Suppressor macrophage treated with lipopolysaccharide for 4 hours (primary cell): ENCODE results near the gene KCNIP1.

ENCODE experiments used
- DNase-seq: peaks from one replicate; pipeline ENCODE4 v3.0.0-alpha.2; 2020

Gene KCNIP1

GRCh38 chr5:170632266-170632984, 128.6 kb downstream of the KCNIP1 start:
- DNase-seq = no peak

GRCh38 chr5:170632985-170633234, 129.1 kb downstream of the KCNIP1 start:
- DNase-seq = peak; percentile 50

DNA sequence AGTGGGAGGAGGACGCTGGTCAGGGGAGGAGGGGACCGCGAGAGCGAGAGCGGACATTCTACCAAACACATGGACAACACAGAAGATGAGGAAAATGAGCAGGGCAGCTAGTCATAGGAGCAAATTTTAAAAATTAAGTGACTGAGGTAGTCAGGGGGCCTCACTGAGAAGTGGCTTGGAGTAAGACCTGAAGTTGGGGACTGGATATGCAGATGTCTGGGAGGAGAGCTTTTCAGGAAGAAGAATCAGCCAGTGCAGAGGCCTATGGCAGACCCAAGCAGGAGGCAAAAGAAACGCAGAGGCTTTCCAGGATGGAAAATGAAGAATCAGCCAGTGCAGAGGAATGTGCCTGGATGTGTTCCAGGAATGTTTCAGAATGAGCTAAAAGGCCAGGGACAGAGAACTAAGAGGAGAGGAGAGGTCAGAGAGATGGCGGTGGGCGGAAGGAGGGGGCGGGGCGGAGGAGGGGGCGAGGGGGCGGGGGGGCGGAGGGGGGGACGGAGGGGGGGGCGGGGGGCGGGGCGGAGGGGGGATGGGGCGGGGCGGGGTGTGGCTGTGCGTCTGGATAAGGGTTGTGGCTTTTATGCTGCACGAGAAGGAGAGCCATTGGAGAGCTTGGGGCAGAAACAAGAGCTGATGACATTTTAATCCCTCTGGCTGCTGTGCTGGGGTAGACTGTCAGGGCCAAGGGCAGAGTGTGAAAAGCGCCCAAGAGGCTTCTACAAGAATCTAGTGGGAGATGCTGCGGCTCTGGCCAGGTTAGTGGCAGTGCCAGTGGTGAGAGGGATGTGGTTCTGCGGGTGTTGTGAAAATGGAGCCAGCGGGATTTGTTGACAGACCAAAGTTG, 129.6 kb downstream of the KCNIP1 start:
- DNase-seq = no peak

- no peak for DNase-seq
Observed at GRCh38 chr5:170634256-170634990, 130.6 kb downstream of the KCNIP1 start.

- DNase-seq = no peak
Observed at GRCh38 chr5:170635706-170636105, 131.9 kb downstream of the KCNIP1 start.

- DNase-seq = no peak
Observed at GRCh38 chr5:170636206-170636605, 132.4 kb downstream of the KCNIP1 start.

- no peak for DNase-seq
Observed at GRCh38 chr5:170636801-170637477, 133.1 kb downstream of the KCNIP1 start.

DNA sequence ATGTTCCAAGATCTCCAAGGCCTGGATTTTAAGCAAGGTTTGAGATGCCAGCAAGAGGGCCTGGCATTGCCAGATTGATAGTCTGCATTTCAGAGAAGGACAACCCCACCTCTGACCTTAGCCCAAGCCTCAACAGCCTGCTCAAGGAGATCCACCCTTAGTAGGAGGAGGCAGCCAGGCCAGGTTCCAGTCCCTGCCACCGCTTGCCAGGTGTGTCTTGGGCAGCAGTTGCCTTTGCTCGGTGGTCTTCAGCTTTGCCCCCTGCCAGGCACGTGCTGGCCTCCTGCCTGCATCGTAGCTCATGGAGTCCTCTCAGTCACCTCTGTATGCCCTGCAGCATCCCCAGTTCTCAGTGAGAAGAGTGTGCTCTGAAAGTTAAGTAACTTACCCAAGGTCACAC, 134.2 kb downstream of the KCNIP1 start:
- no peak for DNase-seq

GRCh38 chr5:170638454-170639220, 134.8 kb downstream of the KCNIP1 start:
- peak; percentile 83 for DNase-seq

GRCh38 chr5:170639221-170639925, 135.6 kb downstream of the KCNIP1 start:
- DNase-seq = no peak

- no peak for DNase-seq
Observed at GRCh38 chr5:170640731-170641588, 137.1 kb downstream of the KCNIP1 start.

- no peak for DNase-seq
Observed at GRCh38 chr5:170641589-170642031, 137.8 kb downstream of the KCNIP1 start.

DNA sequence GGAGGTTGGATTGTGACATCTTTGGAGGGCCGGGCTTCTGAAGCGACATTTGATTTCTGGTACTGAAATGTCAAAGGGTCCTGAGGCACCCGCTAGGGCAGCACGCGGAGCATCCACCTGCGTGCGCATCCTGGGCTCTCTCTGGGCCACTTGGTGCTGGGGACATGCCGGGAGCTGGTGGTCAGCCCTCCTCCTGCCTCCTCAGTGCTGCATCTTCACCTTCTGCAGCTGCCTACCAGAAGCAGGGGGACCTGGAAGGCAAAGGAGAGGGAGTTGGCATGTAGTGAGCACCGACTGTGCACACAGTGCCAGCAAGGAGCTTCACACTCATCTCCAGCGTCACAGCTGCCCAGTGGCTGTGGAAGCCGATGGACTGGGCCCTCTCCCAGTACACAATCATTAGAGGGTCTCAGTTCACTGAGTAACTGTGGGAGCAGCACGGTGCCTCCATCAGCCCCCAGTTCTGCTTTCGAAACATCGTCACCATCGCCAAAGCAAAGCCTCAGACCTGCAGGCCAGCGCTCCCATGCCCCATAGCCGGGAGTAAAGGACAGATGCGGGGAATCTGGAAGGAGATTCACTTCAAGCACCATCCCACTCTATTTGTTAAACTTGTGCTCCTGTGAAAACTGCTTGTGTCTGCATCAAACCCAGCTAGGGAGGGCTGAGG, 138.4 kb downstream of the KCNIP1 start:
- DNase-seq = no peak

- no peak for DNase-seq
Observed at GRCh38 chr5:170642776-170643436, 139.1 kb downstream of the KCNIP1 start.

GRCh38 chr5:170643591-170643990, 139.8 kb downstream of the KCNIP1 start:
- DNase-seq = no peak

GRCh38 chr5:170644501-170644900, 140.7 kb downstream of the KCNIP1 start:
- DNase-seq = no peak

- no peak for DNase-seq
Observed at GRCh38 chr5:170648541-170648940, 144.7 kb downstream of the KCNIP1 start.

DNA sequence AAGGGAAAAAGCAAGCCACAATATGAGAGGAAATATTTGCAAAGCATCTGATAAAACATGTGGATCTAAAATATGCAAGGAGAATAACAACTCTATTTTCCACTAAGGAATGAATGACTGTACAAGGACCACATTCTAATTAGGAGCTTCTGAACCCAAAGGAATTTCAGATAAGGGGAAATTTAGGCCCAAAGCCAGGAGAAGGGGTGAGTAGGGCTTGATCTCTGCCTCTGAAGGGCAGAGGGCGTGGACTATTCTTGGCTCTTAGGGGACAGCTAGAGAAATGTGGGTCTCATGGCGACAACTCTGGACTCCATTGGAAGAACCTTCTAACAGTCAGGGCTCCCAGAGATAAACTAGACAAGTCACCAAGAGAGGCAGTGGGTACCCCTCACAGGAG, 147.0 kb downstream of the KCNIP1 start:
- DNase-seq = no peak

GRCh38 chr5:170651604-170652277, 147.9 kb downstream of the KCNIP1 start:
- no peak for DNase-seq
